AG04449 (cell line): ENCODE data around the gene AQP6.
A peak's percentile ranks its signal among the peaks of the same experiment; 100 is the strongest.

ENCODE experiments used
- CTCF ChIA-PET: fragments of 350-600 bp; formaldehyde crosslinking; extraction: SDS; loops from one replicate; lab custom pipeline; 2021; ENCODE audit warnings: antibody characterized with exemption; lab: Yijun Ruan, JAX
- POLR2A ChIA-PET: fragments of 400-600, 350-600 bp; formaldehyde crosslinking; extraction: SDS; loops from one replicate; lab custom pipeline; 2020; ENCODE audit warnings: antibody characterized with exemption, inconsistent platforms; lab: Yijun Ruan, JAX
- DNase-seq: peaks from one replicate; pipeline ENCODE4 v3.0.0-alpha.2; 2010; ENCODE audit warnings: low read depth, low spot score
- H3K4me3 ChIP-seq: 2 replicates; pipeline ENCODE4 v1.5.1; 2011; ENCODE audit warnings: low read depth, mild to moderate bottlenecking, control low read depth, low read length
- TF ChIP-seq, protein P1 (sequence below): IDR thresholded peaks from one replicate; pipeline ENCODE4 v1.5.1; 2011; ENCODE audit warnings: mild to moderate bottlenecking, moderate library complexity, low read length, control low read depth, inconsistent platforms; ENCODE audit not compliant: insufficient read depth; ENCODE audit errors: missing control alignments

Gene AQP6

DNA sequence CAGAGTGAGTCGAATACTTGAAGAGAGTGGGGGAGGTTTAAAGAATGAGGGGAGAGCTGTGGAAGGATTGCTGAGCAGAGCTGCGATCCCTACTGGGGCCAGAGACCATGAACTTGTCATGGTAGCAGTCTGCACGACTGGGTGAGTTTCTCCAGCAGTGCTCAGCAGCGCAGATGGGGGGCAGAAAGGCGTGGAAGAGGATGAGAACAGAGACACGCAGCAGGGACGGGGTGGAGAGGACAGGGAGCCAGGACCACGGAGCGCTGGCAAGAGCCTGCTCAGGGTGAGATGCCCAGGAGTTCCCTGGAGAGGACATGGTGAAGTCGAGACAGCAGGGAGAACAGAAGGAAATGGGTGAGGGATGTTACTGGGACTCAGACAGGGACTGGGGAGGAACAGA lies 2.1 kb upstream of the AQP6 start:
- CTCF ChIA-PET = interaction anchor here (1.2 to 26.8 kb wide), 10 partner anchors 8 to 102 kb away, joined by 3 to 1042 read pairs (median 107); partner anchors contain the start of genes AQP2 and AQP5

DNA sequence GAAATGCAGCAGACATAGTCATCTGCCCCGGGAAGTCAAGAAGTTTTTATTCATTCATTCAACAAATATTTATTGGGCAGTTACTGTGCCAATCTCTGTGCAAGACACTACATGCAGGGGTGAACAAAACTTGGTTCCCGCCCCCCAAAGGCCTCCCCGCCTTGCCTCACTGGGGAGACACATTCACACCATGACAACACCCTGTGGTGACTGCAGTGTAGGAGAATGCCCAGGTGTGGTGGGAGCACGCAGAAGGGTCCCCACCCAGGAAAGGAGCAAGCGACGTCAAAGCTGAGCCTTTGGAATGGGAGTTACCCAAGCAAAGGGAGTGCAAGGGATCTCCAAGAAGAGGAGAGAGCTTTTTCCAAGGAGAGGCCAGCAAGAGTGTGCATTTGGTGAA lies 1.6 kb upstream of the AQP6 start:
- POLR2A ChIA-PET = no interaction called here
- no peak for DNase-seq
- TF ChIP-seq, protein P1, sequence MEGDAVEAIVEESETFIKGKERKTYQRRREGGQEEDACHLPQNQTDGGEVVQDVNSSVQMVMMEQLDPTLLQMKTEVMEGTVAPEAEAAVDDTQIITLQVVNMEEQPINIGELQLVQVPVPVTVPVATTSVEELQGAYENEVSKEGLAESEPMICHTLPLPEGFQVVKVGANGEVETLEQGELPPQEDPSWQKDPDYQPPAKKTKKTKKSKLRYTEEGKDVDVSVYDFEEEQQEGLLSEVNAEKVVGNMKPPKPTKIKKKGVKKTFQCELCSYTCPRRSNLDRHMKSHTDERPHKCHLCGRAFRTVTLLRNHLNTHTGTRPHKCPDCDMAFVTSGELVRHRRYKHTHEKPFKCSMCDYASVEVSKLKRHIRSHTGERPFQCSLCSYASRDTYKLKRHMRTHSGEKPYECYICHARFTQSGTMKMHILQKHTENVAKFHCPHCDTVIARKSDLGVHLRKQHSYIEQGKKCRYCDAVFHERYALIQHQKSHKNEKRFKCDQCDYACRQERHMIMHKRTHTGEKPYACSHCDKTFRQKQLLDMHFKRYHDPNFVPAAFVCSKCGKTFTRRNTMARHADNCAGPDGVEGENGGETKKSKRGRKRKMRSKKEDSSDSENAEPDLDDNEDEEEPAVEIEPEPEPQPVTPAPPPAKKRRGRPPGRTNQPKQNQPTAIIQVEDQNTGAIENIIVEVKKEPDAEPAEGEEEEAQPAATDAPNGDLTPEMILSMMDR = no peak
- no peak overlapping the region for H3K4me3 ChIP-seq
- CTCF ChIA-PET = interaction anchor here (0.8 to 26.8 kb wide), 8 partner anchors 9 to 98 kb away, joined by 3 to 1042 read pairs (median 66); partner anchors contain the start of gene AQP5

More for the DNA sequence above, 2.1 kb upstream of the AQP6 start:
- DNase-seq = no peak
- TF ChIP-seq, protein P1 = no peak
- H3K4me3 ChIP-seq = no peak overlapping the region
- POLR2A ChIA-PET = no interaction called here

DNA sequence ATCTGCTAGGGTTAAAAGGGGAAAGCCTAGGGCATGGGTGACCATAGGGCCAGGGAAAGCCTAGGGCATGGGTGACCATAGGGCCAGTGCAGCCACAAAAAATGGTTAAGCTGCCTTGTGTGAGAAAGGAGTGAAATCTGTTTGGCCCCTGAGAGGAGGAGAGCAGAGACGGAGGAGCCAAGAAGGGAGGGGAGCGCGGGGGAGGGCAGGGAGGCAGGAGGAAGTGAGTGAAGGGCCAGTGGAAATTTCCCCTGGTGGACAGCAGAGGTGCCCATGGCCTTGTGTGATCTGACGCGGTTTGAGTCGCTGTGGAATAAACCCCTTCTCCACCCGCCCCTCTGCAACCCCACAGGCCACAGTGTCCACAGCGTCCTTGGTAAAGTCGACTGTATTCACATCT lies 618 bp upstream of the AQP6 start:
- no peak overlapping the region for H3K4me3 ChIP-seq
- TF ChIP-seq, protein P1 = no peak
- DNase-seq = no peak
- POLR2A ChIA-PET = no interaction called here
- CTCF ChIA-PET = interaction anchor here (0.8 to 26.8 kb wide), 10 partner anchors 8 to 112 kb away, joined by 3 to 1042 read pairs (median 12); partner anchors contain the start of genes AQP5 and SMARCD1

DNA sequence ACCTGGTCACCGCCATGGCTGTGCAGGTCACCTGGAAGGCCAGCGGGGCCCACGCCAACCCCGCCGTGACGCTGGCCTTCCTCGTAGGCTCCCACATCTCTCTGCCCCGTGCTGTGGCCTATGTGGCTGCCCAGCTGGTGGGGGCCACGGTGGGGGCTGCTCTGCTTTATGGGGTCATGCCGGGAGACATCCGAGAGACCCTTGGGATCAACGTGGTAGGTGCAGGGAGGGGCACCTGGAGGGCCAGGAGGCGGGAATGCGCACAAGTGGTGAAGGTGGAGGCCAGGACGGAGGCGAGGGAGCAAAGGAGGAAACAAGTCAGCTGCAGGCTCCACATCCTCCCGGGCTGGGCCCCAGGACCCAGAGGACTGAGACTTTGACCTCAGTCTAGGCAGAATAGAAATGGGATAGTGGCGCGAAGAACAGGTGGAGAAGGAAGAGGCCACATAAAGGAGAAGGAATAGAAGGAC lies 649 bp downstream of the AQP6 start:
- no peak for DNase-seq
- H3K4me3 ChIP-seq = no peak overlapping the region
- CTCF ChIA-PET = interaction anchor here (1.2 to 26.8 kb wide), 11 partner anchors 4 to 138 kb away, joined by 3 to 1042 read pairs (median 11); partner anchors contain the start of genes AQP6 and COX14
- TF ChIP-seq, protein P1 = no peak
- POLR2A ChIA-PET = no interaction called here

DNA sequence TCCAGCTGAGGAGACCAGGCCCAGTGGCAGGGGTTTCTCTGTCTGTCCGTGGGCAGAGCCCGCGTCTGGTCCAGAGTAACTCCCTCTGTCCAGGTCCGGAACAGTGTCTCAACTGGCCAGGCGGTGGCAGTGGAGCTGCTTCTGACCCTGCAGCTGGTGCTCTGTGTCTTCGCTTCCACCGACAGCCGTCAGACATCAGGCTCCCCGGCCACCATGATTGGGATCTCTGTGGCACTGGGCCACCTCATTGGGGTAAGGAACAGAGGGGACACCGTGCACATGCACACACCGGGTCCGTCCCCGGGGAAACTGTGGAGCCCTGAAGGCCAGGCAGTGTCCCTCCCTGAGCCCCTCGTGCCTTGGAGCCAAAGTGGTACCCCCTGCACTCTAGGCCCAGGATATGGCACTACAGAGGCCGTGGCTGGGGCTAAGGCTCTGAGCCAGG lies 1.5 kb downstream of the AQP6 start:
- no peak overlapping the region for H3K4me3 ChIP-seq
- no peak for DNase-seq
- CTCF ChIA-PET = interaction anchor here (0.7 to 26.8 kb wide), 15 partner anchors 5 to 199 kb away, joined by 3 to 1042 read pairs (median 6); partner anchors contain the start of genes AQP6 and COX14
- POLR2A ChIA-PET = interaction anchor here (0.6 kb wide), 1 partner anchor 88 kb away, joined by 3 read pairs; no protein-coding TSS in a partner anchor
- TF ChIP-seq, protein P1 = peak; percentile 80

DNA sequence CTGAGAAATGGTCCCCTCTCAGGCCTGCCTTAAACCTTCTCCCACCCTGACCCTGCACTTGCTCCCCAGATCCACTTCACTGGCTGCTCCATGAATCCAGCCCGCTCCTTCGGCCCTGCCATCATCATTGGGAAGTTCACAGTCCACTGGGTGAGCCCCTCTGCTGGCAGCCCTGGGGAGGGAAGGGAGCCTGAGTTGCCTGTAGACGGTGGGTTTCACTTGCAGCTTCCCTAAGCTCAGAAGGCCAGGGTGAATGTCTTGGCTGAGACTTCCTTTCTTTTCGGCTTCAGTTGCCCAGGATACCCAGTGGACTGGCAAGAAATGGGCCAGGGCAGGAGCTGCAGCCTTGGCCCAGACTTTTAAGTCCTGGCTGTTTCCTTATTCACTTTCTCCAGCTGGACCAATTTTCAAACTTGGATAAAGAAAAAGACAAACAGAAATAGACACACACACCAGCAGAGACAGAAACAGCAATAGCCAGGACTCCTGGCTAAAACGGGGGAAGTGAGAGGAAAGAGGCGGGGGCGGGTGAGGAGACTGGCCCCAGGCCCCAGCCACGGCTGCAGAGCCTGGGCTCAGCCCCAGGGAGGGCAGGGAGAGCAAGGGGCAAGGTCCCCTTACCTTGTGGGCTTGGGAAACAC lies 2.0 kb downstream of the AQP6 start:
- ChIA-PET POLR2A (interaction anchor here (0.6 kb wide), 1 partner anchor 88 kb away, joined by 3 read pairs; no protein-coding TSS in a partner anchor), CTCF (interaction anchor here (0.7 to 26.8 kb wide), 16 partner anchors 5 to 199 kb away, joined by 3 to 1042 read pairs (median 5); partner anchors contain the start of genes AQP6 and COX14)
- DNase-seq = no peak
- TF ChIP-seq, protein P1 = no peak
- no peak overlapping the region for H3K4me3 ChIP-seq
